ENCODE data around the gene MICOS13. TPM values are rescaled to one million over a fixed set of nuclear protein-coding genes. Genes with fewer than 3 reads are reported as not detected.
A peak's percentile ranks its signal among the peaks of the same experiment; 100 is the strongest.

Gene MICOS13
- polyA plus RNA-seq, 1 of the 3 experiments (the other 2 are of a cell fraction) = 112 TPM

GRCh38 chr19:5682107-5682482, 1.8 kb upstream of the MICOS13 start:
- Histone ChIP-seq H3K27ac (ENCODE audit: low read depth in 2 of 2, low read length in 1 of 2) (no peak overlapping the region), H3K79me2 (ENCODE audit: insufficient read depth) (peaks cover 17% of the 10 kb centered on the region), H3F3A (replicated peaks; ENCODE audit: insufficient read depth) (peaks cover 11% of the 10 kb centered on the region), H3K4me2 (peak overlapping the region; percentile 98), H3K4me3 (ENCODE audit: low read depth in 2 of 2, low read length in 1 of 2) (peak overlapping the region; percentile 81 to 85; a peak in 3 of 4 replicates), H3K27me3 (ENCODE audit: insufficient read depth) (no peaks in the 10 kb centered on the region), H3K9me2 (no peaks in the 10 kb centered on the region), H4K20me1 (ENCODE audit: insufficient read depth) (no peaks in the 10 kb centered on the region), H3K9ac (no peak overlapping the region), H3K9me3 (no peaks in the 10 kb centered on the region), H2AFZ (ENCODE audit: low read depth) (no peak overlapping the region), H3K36me3 (replicated peaks in 1 of 2; ENCODE audit: control insufficient read depth in 1 of 2, insufficient read depth in 2 of 2, low read length in 1 of 2) (no peaks in the 10 kb centered on the region), H3K4me1 (ENCODE audit: control insufficient read depth in 1 of 2, insufficient read depth in 2 of 2, low read depth in 1 of 2, low read length in 1 of 2) (peaks cover 4 to 22% of the 10 kb centered on the region in 2 experiments; a peak in 1 of 4 replicates)
- CTCF ChIA-PET = interaction anchor here (1.2 to 1.6 kb wide), 2 partner anchors 8 to 9 kb away, joined by 3 to 5 read pairs; partner anchors contain the start of gene RPL36
- WGBS (ENCODE audit: low lambda C conversion rate) = 89% methylated on average over 3 of the region's 3 CpGs
- POLR2A ChIA-PET = interaction anchor here (0.6 to 1.0 kb wide), 2 partner anchors 8 to 9 kb away, joined by 3 read pairs; partner anchors contain the start of gene RPL36
- DNase-seq = no peak
- no peak for TF ChIP-seq TEAD4 (IDR thresholded peaks at IDR 0.05; ENCODE audit: borderline replicate concordance, insufficient read depth)
- no peak for TF ChIP-seq USF2 (IDR thresholded peaks at IDR 0.05; ENCODE audit: borderline replicate concordance, low read depth, low read length)
- no peak for TF ChIP-seq YY1 (IDR thresholded peaks at IDR 0.05; ENCODE audit: low read depth)
- no peak for TF ChIP-seq RXRA (IDR thresholded peaks at IDR 0.05; ENCODE audit: borderline replicate concordance, low read depth)
- no peak for TF ChIP-seq TCF12 (IDR thresholded peaks at IDR 0.05)
- TF ChIP-seq REST (IDR thresholded peaks at IDR 0.05; ENCODE audit: low read depth, low read length) = no peak
- no peak for TF ChIP-seq NRF1 (IDR thresholded peaks at IDR 0.05; ENCODE audit: low read depth, low read length)
- no peak for TF ChIP-seq GATA2 (CRISPR knock-in tag; IDR thresholded peaks at IDR 0.05)
- no peak for TF ChIP-seq CHD2 (IDR thresholded peaks at IDR 0.05; ENCODE audit: low read length, partially characterized antibody)
- no peak for TF ChIP-seq RCOR1 (IDR thresholded peaks at IDR 0.05; ENCODE audit: low read length)
- TF ChIP-seq JUND (IDR thresholded peaks at IDR 0.05) = no peak
- TF ChIP-seq FOSL2 (IDR thresholded peaks at IDR 0.05; ENCODE audit: borderline replicate concordance, low read depth) = no peak
- TF ChIP-seq GABPA (IDR thresholded peaks at IDR 0.05; ENCODE audit: low read depth) = no peak
- no peak for TF ChIP-seq SMC3 (IDR thresholded peaks at IDR 0.05; ENCODE audit: low read depth, low read length)
- no peak for TF ChIP-seq ELF1 (IDR thresholded peaks at IDR 0.05)

Data from SK-N-SH (cell line).